ENCODE data around the gene PTTG2. TPM values are rescaled to one million over a fixed set of nuclear protein-coding genes. Genes with fewer than 3 reads are reported as not detected.
"Not testable (repeated sequence)": the region's sequence is repeated elsewhere in the genome, so short reads cannot be mapped to it uniquely, and the experiment has no call there.

The PTTG2 gene
- total RNA-seq (2014; rRNA removed; shearing (Covaris generic)): not detected in 2 replicates
- not detected in 2 replicates for polyA plus RNA-seq (2015; cell fraction: cytosol; rRNA removed)
- not detected in 2 replicates for polyA plus RNA-seq (2015; cell fraction: nucleus; rRNA removed)

- DNase-seq (ENCODE audit: low read depth, low spot score): no peak
- in situ Hi-C loops (cut with HindIII; ENCODE audit: low pct_unique_long_range_greater_than_20kb, low sequenced_read_pairs): no loop called here
Observed at GRCh38 chr4:37960098-37960497, at the start of gene PTTG2. Gene PTTG2 (plus strand): TSS chr4:37960398. CDS start chr4:37960435, 37 bp downstream.

DNA sequence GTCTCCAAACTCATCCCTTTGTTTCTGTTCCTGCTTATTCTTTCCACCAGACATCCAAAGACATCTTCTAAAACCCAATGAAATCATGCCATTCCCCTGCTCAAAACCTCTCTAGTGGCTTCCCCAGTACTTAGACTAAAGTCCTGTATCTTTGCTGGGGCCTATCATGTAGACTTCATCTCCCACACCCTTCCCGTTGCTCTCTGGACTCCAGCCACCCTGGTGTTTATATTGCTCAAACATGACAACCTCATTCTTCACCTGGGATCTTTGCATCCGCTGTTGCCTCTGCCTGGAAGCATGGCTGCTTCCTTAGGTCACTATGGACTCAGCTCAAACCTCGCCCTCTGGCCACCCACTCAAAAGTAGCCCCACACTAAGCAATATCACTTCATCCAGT, 45.7 kb upstream of the PTTG2 start:
- DNase-seq (ENCODE audit: low read depth, low spot score): no peak
- in situ Hi-C loops (cut with HindIII; ENCODE audit: low pct_unique_long_range_greater_than_20kb, low sequenced_read_pairs): no loop called here

GRCh38 chr4:37917388-37917787, 42.8 kb upstream of the PTTG2 start:
- DNase-seq (ENCODE audit: low read depth, low spot score): no peak
- in situ Hi-C loops (cut with HindIII; ENCODE audit: low pct_unique_long_range_greater_than_20kb, low sequenced_read_pairs): no loop called here

DNA sequence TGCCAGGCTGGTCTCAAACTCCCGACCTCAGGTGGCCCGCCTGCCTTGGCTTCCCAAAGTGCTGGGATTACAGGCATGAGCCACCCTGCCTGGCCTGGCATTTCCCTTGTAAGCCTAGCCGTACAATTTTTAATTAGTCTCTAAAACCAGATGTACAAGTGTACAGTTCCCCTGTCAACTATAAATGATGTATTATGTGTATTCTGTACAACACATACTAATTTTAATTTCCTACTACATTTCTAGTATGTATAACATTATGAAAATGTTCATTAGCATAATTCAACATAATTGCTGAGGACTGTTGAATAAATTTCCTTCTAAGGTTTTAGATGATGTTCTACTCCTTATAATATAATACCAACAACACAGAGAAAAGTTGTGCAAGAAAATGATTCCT, 41.5 kb upstream of the PTTG2 start:
- in situ Hi-C loops (cut with HindIII; ENCODE audit: low pct_unique_long_range_greater_than_20kb, low sequenced_read_pairs): no loop called here
- DNase-seq (ENCODE audit: low read depth, low spot score): no peak

DNA sequence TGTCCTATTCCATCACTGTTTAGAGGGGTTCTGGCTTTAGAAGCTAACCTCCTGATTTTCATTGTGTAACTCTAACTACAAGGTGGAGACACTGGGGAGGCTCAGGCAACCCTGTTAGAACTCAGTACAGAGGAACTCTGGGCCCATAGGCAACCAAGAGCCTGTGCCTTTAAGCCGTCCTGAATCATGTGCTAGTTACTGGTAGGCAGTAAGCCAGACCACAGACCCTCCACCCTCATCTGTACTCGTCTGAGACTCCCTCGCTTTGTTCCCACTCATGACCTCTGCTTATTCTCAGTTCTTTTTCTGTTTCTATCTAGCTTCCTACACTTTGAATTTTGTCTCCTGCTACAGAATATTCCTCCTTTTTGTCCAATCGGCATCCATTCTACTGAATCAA, 37.9 kb upstream of the PTTG2 start:
- in situ Hi-C loops (cut with HindIII; ENCODE audit: low pct_unique_long_range_greater_than_20kb, low sequenced_read_pairs): no loop called here
- no peak for DNase-seq (ENCODE audit: low read depth, low spot score)

- in situ Hi-C loops (cut with HindIII; ENCODE audit: low pct_unique_long_range_greater_than_20kb, low sequenced_read_pairs); DNase-seq (ENCODE audit: low read depth, low spot score): not testable (repeated sequence)
Observed at GRCh38 chr4:37923089-37923488, 37.1 kb upstream of the PTTG2 start.

DNA sequence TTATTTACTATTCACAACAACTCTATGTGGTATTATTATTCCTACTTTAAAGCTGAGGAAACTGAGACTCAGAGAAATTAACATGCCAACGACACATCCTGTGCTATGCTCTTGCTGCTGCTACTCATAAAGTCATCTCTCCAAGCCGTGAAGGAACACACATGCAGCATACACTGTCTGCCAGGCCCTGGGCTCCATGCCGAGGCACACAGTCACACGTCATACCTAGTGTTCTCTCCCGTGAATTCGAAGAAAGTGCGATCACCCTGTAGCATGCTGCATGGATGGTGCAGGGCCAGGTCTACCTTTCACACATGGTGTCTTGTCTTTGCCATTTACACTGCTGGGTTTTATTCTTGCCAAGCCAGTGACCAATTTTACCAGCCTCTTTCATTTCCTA, 35.3 kb upstream of the PTTG2 start:
- DNase-seq (ENCODE audit: low read depth, low spot score): no peak
- in situ Hi-C loops (cut with HindIII; ENCODE audit: low pct_unique_long_range_greater_than_20kb, low sequenced_read_pairs): no loop called here

DNA sequence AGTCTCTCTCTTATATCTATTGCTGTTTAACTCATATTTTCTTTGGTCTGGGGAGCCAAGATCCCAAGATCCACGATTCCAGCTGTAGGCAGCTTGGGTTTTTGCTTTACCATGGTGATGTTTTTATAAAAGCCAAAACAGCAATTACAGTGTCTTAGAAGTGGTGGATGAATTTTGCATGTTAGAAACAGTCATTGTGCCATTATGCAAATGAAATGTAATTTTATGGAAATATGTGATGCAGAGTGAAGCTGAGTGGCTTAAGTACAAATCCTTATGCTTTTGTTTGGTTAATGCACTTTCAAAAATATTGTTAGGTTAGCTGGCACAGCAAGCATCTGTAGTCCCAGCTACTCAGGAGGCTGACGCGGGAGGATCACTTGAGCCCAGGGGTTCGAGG, 32.8 kb upstream of the PTTG2 start:
- DNase-seq (ENCODE audit: low read depth, low spot score): no peak
- in situ Hi-C loops (cut with HindIII; ENCODE audit: low pct_unique_long_range_greater_than_20kb, low sequenced_read_pairs): no loop called here

GRCh38 chr4:37928426-37929416, 31.5 kb upstream of the PTTG2 start:
- DNase-seq (ENCODE audit: low read depth, low spot score): no peak
- in situ Hi-C loops (cut with HindIII; ENCODE audit: low pct_unique_long_range_greater_than_20kb, low sequenced_read_pairs): no loop called here

GRCh38 chr4:37934096-37934495, 26.1 kb upstream of the PTTG2 start:
- DNase-seq (ENCODE audit: low read depth, low spot score): no peak
- in situ Hi-C loops (cut with HindIII; ENCODE audit: low pct_unique_long_range_greater_than_20kb, low sequenced_read_pairs): no loop called here

- DNase-seq (ENCODE audit: low read depth, low spot score): no peak
- in situ Hi-C loops (cut with HindIII; ENCODE audit: low pct_unique_long_range_greater_than_20kb, low sequenced_read_pairs): no loop called here
Observed at GRCh38 chr4:37934609-37935008, 25.6 kb upstream of the PTTG2 start.

- no peak for DNase-seq (ENCODE audit: low read depth, low spot score)
- in situ Hi-C loops (cut with HindIII; ENCODE audit: low pct_unique_long_range_greater_than_20kb, low sequenced_read_pairs): no loop called here
Observed at GRCh38 chr4:37935026-37935425, 25.2 kb upstream of the PTTG2 start.

- in situ Hi-C loops (cut with HindIII; ENCODE audit: low pct_unique_long_range_greater_than_20kb, low sequenced_read_pairs): no loop called here
- no peak for DNase-seq (ENCODE audit: low read depth, low spot score)
Observed at GRCh38 chr4:37936889-37937498, 23.2 kb upstream of the PTTG2 start.

GRCh38 chr4:37938208-37938607, 22.0 kb upstream of the PTTG2 start:
- DNase-seq (ENCODE audit: low read depth, low spot score): no peak
- in situ Hi-C loops (cut with HindIII; ENCODE audit: low pct_unique_long_range_greater_than_20kb, low sequenced_read_pairs): no loop called here

DNA sequence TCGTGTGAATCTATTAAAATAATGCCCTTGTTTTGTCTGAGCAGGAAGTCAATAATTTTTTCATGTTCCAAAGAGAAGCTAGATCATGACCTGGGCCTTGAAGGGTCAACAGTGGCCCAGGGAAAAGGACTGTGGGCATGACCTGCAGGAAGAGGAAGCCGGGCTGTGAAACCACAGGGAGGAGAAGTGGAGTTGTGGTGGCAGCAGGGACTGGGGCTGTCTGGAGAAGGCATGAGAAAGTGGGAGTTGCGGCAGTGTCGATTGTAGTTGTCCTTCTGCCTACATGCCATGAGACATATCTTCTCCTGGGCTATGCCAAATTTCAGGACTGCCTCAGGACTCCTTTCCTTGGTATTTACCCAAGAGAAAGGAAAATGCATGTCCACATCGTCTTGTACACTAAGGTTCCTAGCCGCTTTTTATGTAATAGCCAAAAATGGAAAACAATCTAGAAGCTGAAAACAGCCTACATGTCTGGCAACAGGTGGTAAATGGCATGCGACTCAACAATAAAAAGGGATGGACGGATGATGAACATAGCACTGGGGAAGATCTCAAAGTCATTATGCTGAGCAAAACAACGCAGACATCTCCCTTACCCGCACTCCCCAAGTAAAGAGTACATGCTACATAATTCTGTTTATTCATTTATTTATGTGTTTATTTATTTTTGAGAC, 13.6 kb upstream of the PTTG2 start:
- no peak for DNase-seq (ENCODE audit: low read depth, low spot score)
- in situ Hi-C loops (cut with HindIII; ENCODE audit: low pct_unique_long_range_greater_than_20kb, low sequenced_read_pairs): no loop called here

- in situ Hi-C loops (cut with HindIII; ENCODE audit: low pct_unique_long_range_greater_than_20kb, low sequenced_read_pairs): no loop called here
- DNase-seq (ENCODE audit: low read depth, low spot score): no peak
Observed at GRCh38 chr4:37948542-37948941, 11.7 kb upstream of the PTTG2 start.

- no peak for DNase-seq (ENCODE audit: low read depth, low spot score)
- in situ Hi-C loops (cut with HindIII; ENCODE audit: low pct_unique_long_range_greater_than_20kb, low sequenced_read_pairs): no loop called here
Observed at GRCh38 chr4:37949636-37950426, 10.4 kb upstream of the PTTG2 start.

All from SK-MEL-5 (cell line).